T-helper 2 cell treated with Interferon-gamma antibody and Interleukin-4, amounts not matched to agents 100 ng/mL and 5 ng/mL, for 36 hours (primary cell): ENCODE data around the gene SHC3. TPM values are rescaled to one million over a fixed set of nuclear protein-coding genes. Genes with fewer than 3 reads are reported as not detected.

Experiments used
- intact Hi-C: fragments of 100-400 bp; cut with micrococcal nuclease; formaldehyde crosslinking; loops from one replicate; pipeline ENCODE4 v1.15.1; 2023
- total RNA-seq: library from RNA; stranded (reverse); gene quantifications from 2 replicates; pipeline ENCODE4 v1.2.3, GENCODE V29; 2022

SHC3 gene
- total RNA-seq, 1 donor from 2014 or later = not detected

- intact Hi-C loops = no loop called here
Measured at GRCh38 chr9:89059925-89060506, 118.6 kb downstream of the SHC3 start.

GRCh38 chr9:89058906-89059305 lies 119.7 kb downstream of the SHC3 start:
- intact Hi-C loops = no loop called here

- intact Hi-C loops = no loop called here
Measured at GRCh38 chr9:89054865-89055495, 123.6 kb downstream of the SHC3 start.

- intact Hi-C loops = no loop called here
Measured at GRCh38 chr9:89053301-89053700, 125.3 kb downstream of the SHC3 start.

- intact Hi-C loops = no loop called here
Measured at GRCh38 chr9:89052470-89053097, 126.0 kb downstream of the SHC3 start.

- intact Hi-C loops = no loop called here
Measured at GRCh38 chr9:89051421-89052025, 127.1 kb downstream of the SHC3 start.

GRCh38 chr9:89049646-89050045 lies 129.0 kb downstream of the SHC3 start:
- intact Hi-C loops = no loop called here

- intact Hi-C loops = no loop called here
Measured at GRCh38 chr9:89048616-89049015, 130.0 kb downstream of the SHC3 start.

GRCh38 chr9:89047667-89048066 lies 131.0 kb downstream of the SHC3 start:
- intact Hi-C loops = no loop called here

GRCh38 chr9:89046832-89047231 lies 131.8 kb downstream of the SHC3 start:
- intact Hi-C loops = no loop called here

GRCh38 chr9:89044881-89045280 lies 133.7 kb downstream of the SHC3 start:
- intact Hi-C loops = no loop called here

GRCh38 chr9:89044104-89044503 lies 134.5 kb downstream of the SHC3 start:
- intact Hi-C loops = no loop called here

- intact Hi-C loops = no loop called here
Measured at GRCh38 chr9:89042984-89043383, 135.6 kb downstream of the SHC3 start.

GRCh38 chr9:89039664-89040063 lies 139.0 kb downstream of the SHC3 start:
- intact Hi-C loops = no loop called here

GRCh38 chr9:89039104-89039465 lies 139.5 kb downstream of the SHC3 start:
- intact Hi-C loops = no loop called here

- intact Hi-C loops = no loop called here
Measured at GRCh38 chr9:89038382-89039103, 140.1 kb downstream of the SHC3 start.

- intact Hi-C loops = no loop called here
Measured at GRCh38 chr9:89037891-89038290, 140.7 kb downstream of the SHC3 start.

- intact Hi-C loops = no loop called here
Measured at GRCh38 chr9:89037346-89037745, 141.3 kb downstream of the SHC3 start.

GRCh38 chr9:89036891-89037290 lies 141.7 kb downstream of the SHC3 start:
- intact Hi-C loops = no loop called here

GRCh38 chr9:89036383-89036782 lies 142.2 kb downstream of the SHC3 start:
- intact Hi-C loops = no loop called here

GRCh38 chr9:89032661-89033060 lies 146.0 kb downstream of the SHC3 start:
- intact Hi-C loops = no loop called here

GRCh38 chr9:89032173-89032572 lies 146.4 kb downstream of the SHC3 start:
- intact Hi-C loops = no loop called here
